Epithelial cell of proximal tubule (primary cell): ENCODE results near the gene ZNF23. TPM values are rescaled to one million over a fixed set of nuclear protein-coding genes. Genes with fewer than 3 reads are reported as not detected.
A peak's percentile ranks its signal among the peaks of the same experiment; 100 is the strongest.

Experiments used
- DNase-seq: peaks from one replicate; pipeline ENCODE4 v3.0.0-alpha.2; 2011; ENCODE audit warnings: low read depth
- H3K4me3 ChIP-seq: 2 replicates; pipeline ENCODE4 v1.5.1; 2011; ENCODE audit warnings: low read depth, mild to moderate bottlenecking, low read length
- total RNA-seq: library from RNA; depleted of rRNA; stranded (reverse); fragments of >200 nt; gene quantifications from 2 replicates; pipeline ENCODE4 v1.2.3, GENCODE V29; 2015
- TF ChIP-seq, protein P1 (sequence below): conservative IDR thresholded peaks from 2 replicates; pipeline ENCODE4 v1.5.1; 2012; ENCODE audit warnings: low read depth, mild to moderate bottlenecking, low read length

ZNF23 gene
- total RNA-seq, 1 donor from 2014 or later, result 5.9 TPM

DNA sequence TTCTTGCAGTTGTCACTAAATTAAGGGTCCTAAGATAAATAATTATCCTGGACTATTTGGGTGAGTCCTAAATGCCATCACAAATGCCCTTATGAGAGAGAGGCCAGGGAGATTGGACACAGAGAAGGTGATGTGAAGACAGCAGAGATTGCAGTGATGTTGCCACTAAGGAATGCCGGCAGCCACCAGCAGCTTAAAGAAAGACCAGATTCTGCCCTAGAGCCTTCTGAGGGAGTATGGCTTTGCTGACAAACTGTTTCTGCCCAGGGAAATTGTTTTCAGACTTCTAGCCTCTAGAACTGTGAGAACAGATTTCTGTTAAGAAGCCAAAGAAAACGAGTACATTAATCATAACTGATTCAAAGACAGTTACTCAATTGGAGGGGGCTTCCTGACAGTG lies 10.0 kb upstream of the ZNF23 start:
- TF ChIP-seq, protein P1, sequence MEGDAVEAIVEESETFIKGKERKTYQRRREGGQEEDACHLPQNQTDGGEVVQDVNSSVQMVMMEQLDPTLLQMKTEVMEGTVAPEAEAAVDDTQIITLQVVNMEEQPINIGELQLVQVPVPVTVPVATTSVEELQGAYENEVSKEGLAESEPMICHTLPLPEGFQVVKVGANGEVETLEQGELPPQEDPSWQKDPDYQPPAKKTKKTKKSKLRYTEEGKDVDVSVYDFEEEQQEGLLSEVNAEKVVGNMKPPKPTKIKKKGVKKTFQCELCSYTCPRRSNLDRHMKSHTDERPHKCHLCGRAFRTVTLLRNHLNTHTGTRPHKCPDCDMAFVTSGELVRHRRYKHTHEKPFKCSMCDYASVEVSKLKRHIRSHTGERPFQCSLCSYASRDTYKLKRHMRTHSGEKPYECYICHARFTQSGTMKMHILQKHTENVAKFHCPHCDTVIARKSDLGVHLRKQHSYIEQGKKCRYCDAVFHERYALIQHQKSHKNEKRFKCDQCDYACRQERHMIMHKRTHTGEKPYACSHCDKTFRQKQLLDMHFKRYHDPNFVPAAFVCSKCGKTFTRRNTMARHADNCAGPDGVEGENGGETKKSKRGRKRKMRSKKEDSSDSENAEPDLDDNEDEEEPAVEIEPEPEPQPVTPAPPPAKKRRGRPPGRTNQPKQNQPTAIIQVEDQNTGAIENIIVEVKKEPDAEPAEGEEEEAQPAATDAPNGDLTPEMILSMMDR, result no peak
- H3K4me3 ChIP-seq, result no peak overlapping the region
- no peak for DNase-seq

DNA sequence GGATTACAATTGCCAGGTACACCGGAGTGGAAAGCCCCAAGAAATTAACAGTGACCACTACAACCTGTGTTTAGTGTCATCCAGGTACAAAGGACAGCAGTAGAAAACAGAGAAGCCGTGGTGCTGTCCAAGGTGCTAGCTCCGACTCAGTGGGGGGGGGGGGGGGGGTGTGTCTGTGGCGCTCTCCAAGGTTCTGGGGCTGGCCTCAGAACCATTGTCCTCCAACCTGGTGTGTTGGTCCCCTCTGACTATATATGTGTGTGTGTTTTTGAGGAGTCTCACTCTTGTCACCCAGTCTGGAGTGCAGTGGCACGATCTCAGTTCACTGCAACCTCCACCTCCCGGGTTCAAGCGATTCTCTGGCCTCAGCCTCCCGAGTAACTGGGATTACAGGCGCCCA lies 5.8 kb upstream of the ZNF23 start:
- TF ChIP-seq, protein P1, result no peak
- H3K4me3 ChIP-seq, result no peak overlapping the region
- no peak for DNase-seq

DNA sequence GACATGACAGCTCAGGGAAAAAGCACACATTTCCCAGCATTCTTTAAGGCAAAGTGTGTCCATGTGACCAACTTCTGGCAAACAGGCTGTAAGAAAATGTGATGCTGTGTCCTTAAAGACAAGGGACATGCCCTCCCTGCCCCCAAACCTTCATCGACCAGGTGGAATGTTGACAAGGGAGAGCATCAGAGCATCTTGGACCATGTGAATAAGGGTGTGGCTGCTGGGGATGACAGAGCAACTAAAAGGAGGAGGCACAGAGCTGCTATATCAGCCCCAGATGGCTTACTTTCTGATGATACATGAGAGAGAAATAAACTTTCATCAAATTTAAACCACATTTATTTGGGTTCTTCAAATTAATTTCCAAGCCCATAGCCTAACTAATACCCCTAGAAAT lies 2.2 kb upstream of the ZNF23 start:
- no peak overlapping the region for H3K4me3 ChIP-seq
- no peak for DNase-seq
- TF ChIP-seq, protein P1, result no peak

DNA sequence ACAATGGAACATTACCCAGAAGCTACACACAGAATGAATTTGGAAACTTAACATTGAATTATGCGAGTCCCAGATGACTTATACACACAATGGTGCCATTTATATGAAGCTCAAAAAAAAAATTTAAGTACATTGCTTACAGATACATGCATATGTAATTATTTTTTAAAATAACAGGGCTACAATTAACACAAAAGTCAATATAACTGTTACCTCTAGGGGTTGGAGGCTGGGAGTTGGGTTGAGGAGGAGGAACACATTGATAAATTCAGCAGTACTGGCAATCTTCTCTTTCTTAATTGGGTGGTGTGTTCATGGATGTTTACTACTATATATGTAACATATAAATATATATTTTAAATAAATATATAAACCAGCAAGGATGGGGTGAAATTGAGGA lies 1.1 kb downstream of the ZNF23 start:
- H3K4me3 ChIP-seq, result peak overlapping the region; percentile 77
- no peak for DNase-seq
- TF ChIP-seq, protein P1, result no peak

DNA sequence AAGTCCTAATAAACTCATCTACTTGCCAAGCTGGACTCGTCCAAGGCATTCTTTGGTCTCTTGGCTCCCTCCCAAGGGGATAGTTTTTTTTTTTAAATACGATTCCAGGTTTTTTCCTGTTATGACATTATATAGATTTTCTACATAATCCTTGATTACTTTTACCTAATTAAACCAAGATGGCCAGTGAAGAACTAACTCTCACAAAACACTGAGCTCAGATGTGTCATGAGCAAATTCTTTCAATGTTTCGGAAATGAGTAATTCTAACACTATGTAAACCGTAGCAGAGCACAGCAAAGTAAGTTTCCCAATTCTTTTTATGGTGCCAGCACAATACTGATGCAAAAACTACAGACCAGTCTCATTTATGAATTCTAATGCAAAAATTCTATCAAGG lies 1.8 kb downstream of the ZNF23 start:
- TF ChIP-seq, protein P1, result no peak
- DNase-seq, result no peak
- no peak overlapping the region for H3K4me3 ChIP-seq

DNA sequence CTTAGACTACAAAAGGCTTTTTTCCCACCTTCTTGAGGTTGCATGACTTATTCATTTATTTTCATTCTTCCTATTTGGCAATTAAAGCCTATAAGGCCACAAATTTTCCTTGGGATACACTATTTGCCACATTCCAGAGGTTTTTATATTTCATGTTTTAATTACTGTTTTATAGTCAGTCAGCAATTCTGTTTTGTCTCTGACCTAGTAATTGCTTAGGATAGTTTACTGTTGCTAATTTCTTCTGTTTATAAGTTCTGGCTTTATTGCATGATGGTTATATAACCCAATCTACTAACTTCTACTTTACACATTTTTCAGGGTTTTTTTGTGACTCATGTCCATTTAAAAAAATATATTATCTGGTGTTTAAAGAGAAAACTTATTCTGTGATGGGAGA lies 2.5 kb downstream of the ZNF23 start:
- no peak overlapping the region for H3K4me3 ChIP-seq
- TF ChIP-seq, protein P1, result no peak
- DNase-seq, result no peak

DNA sequence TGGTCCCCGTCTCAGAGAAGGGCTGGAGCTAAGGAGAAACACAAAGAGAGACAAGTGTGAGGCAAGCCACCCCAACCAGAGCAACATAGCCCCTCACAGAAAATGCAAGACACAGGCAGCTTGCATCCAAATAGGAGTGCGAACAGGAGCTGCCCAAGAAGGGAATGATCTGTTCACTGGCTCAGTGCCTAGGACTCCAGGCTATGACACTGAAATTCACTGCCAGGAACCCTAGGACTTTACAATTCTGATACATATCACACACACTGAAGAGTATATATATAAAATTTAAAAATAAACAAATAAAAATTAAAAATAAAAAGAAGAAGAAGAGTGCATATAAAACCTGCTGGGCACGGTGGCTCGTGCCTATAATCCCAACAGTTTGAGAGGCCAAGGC lies 5.2 kb downstream of the ZNF23 start:
- TF ChIP-seq, protein P1, result no peak
- no peak overlapping the region for H3K4me3 ChIP-seq

More for the DNA sequence above, 5.2 kb downstream of the ZNF23 start:
- no peak for DNase-seq
